ENCODE measurements around the gene SLC22A23.

Gene SLC22A23

GRCh38 chr6:3456898-3457709, at the start of gene SLC22A23:
TSS of gene SLC22A23 (minus strand) at chr6:3457050. CDS start at chr6:3456559, 491 bp downstream.
- Mint-ChIP-seq H3K4me1 (ENCODE audit: low read depth) (peaks cover 8% of the 10 kb centered on the region), H3K36me3 (ENCODE audit: low read depth) (no peaks in the 10 kb centered on the region), H3K27ac (no peak within 1 kb of the TSS), H3K9me3 (no peaks in the 10 kb centered on the region), H3K27me3 (peaks cover 50% of the 10 kb centered on the region), H3K4me3 (peak within 1 kb of the TSS; percentile 61)
- intact Hi-C loops (cut with micrococcal nuclease): loop anchor here (2.0 kb wide), 1 partner anchor 178 kb away; no protein-coding TSS in a partner anchor

GRCh38 chr6:3506200-3506599, 49.4 kb upstream of the SLC22A23 start:
- Mint-ChIP-seq H3K27ac (peak overlapping the region; percentile 11), H3K4me1 (ENCODE audit: low read depth) (peaks cover 24% of the 10 kb centered on the region), H3K4me3 (no peak overlapping the region), H3K27me3 (peaks cover 15% of the 10 kb centered on the region), H3K36me3 (ENCODE audit: low read depth) (no peaks in the 10 kb centered on the region), H3K9me3 (peaks cover 5% of the 10 kb centered on the region)
- intact Hi-C loops (cut with micrococcal nuclease): no loop called here

- H3K27ac Mint-ChIP-seq: no peak overlapping the region
Measured at GRCh38 chr6:3504938-3505805, 48.3 kb upstream of the SLC22A23 start.

GRCh38 chr6:3504354-3504753, 47.5 kb upstream of the SLC22A23 start:
- no peak overlapping the region for H3K27ac Mint-ChIP-seq
- no peak overlapping the region for H3K4me3 Mint-ChIP-seq
- peaks cover 5% of the 10 kb centered on the region for H3K9me3 Mint-ChIP-seq
- no peaks in the 10 kb centered on the region for H3K36me3 Mint-ChIP-seq (ENCODE audit: low read depth)
- H3K4me1 Mint-ChIP-seq (ENCODE audit: low read depth): peaks cover 24% of the 10 kb centered on the region
- intact Hi-C loops (cut with micrococcal nuclease): no loop called here
- H3K27me3 Mint-ChIP-seq: peaks cover 9% of the 10 kb centered on the region

More at GRCh38 chr6:3504938-3505805, 48.3 kb upstream of the SLC22A23 start:
- H3K4me3 Mint-ChIP-seq: no peak overlapping the region
- peaks cover 24% of the 10 kb centered on the region for H3K4me1 Mint-ChIP-seq (ENCODE audit: low read depth)
- H3K27me3 Mint-ChIP-seq: peaks cover 9% of the 10 kb centered on the region
- H3K36me3 Mint-ChIP-seq (ENCODE audit: low read depth): no peaks in the 10 kb centered on the region
- intact Hi-C loops (cut with micrococcal nuclease): no loop called here
- peaks cover 5% of the 10 kb centered on the region for H3K9me3 Mint-ChIP-seq

GRCh38 chr6:3501826-3502500, 45.1 kb upstream of the SLC22A23 start:
- intact Hi-C loops (cut with micrococcal nuclease): no loop called here
- H3K4me3 Mint-ChIP-seq: no peak overlapping the region
- H3K27me3 Mint-ChIP-seq: peaks cover 11% of the 10 kb centered on the region
- H3K27ac Mint-ChIP-seq: peak overlapping the region; percentile 61
- H3K36me3 Mint-ChIP-seq (ENCODE audit: low read depth): no peaks in the 10 kb centered on the region
- H3K4me1 Mint-ChIP-seq (ENCODE audit: low read depth): peaks cover 24% of the 10 kb centered on the region
- H3K9me3 Mint-ChIP-seq: peaks cover 5% of the 10 kb centered on the region

GRCh38 chr6:3500262-3501014, 43.6 kb upstream of the SLC22A23 start:
- Mint-ChIP-seq H3K27me3 (peaks cover 15% of the 10 kb centered on the region), H3K4me1 (ENCODE audit: low read depth) (peaks cover 19% of the 10 kb centered on the region), H3K36me3 (ENCODE audit: low read depth) (no peaks in the 10 kb centered on the region), H3K27ac (no peak overlapping the region), H3K4me3 (no peak overlapping the region), H3K9me3 (peaks cover 5% of the 10 kb centered on the region)
- intact Hi-C loops (cut with micrococcal nuclease): no loop called here

- H3K27ac Mint-ChIP-seq: no peak overlapping the region
- H3K9me3 Mint-ChIP-seq: peaks cover 1% of the 10 kb centered on the region
- H3K27me3 Mint-ChIP-seq: peaks cover 12% of the 10 kb centered on the region
- H3K4me3 Mint-ChIP-seq: no peak overlapping the region
- peaks cover 19% of the 10 kb centered on the region for H3K4me1 Mint-ChIP-seq (ENCODE audit: low read depth)
- no peaks in the 10 kb centered on the region for H3K36me3 Mint-ChIP-seq (ENCODE audit: low read depth)
- intact Hi-C loops (cut with micrococcal nuclease): no loop called here
Measured at GRCh38 chr6:3499603-3500002, 42.8 kb upstream of the SLC22A23 start.

GRCh38 chr6:3496395-3496794, 39.5 kb upstream of the SLC22A23 start:
- H3K4me1 Mint-ChIP-seq (ENCODE audit: low read depth): peaks cover 5% of the 10 kb centered on the region
- H3K4me3 Mint-ChIP-seq: no peak overlapping the region
- H3K36me3 Mint-ChIP-seq (ENCODE audit: low read depth): no peaks in the 10 kb centered on the region
- intact Hi-C loops (cut with micrococcal nuclease): no loop called here
- no peak overlapping the region for H3K27ac Mint-ChIP-seq
- no peaks in the 10 kb centered on the region for H3K9me3 Mint-ChIP-seq
- peaks cover 10% of the 10 kb centered on the region for H3K27me3 Mint-ChIP-seq

- Mint-ChIP-seq H3K27ac (no peak overlapping the region), H3K27me3 (peaks cover 10% of the 10 kb centered on the region), H3K9me3 (no peaks in the 10 kb centered on the region), H3K36me3 (ENCODE audit: low read depth) (no peaks in the 10 kb centered on the region), H3K4me1 (ENCODE audit: low read depth) (peaks cover 4% of the 10 kb centered on the region), H3K4me3 (no peak overlapping the region)
- intact Hi-C loops (cut with micrococcal nuclease): no loop called here
Measured at GRCh38 chr6:3494391-3495100, 37.7 kb upstream of the SLC22A23 start.

GRCh38 chr6:3490625-3490980, 33.8 kb upstream of the SLC22A23 start:
- intact Hi-C loops (cut with micrococcal nuclease): no loop called here
- Mint-ChIP-seq H3K27ac (no peak overlapping the region), H3K27me3 (peaks cover 13% of the 10 kb centered on the region), H3K36me3 (ENCODE audit: low read depth) (no peaks in the 10 kb centered on the region), H3K4me3 (no peak overlapping the region), H3K9me3 (no peaks in the 10 kb centered on the region), H3K4me1 (ENCODE audit: low read depth) (peaks cover 4% of the 10 kb centered on the region)

- intact Hi-C loops (cut with micrococcal nuclease): no loop called here
- H3K27me3 Mint-ChIP-seq: peaks cover 13% of the 10 kb centered on the region
- peaks cover 4% of the 10 kb centered on the region for H3K4me1 Mint-ChIP-seq (ENCODE audit: low read depth)
- H3K27ac Mint-ChIP-seq: no peak overlapping the region
- H3K9me3 Mint-ChIP-seq: no peaks in the 10 kb centered on the region
- H3K4me3 Mint-ChIP-seq: no peak overlapping the region
- no peaks in the 10 kb centered on the region for H3K36me3 Mint-ChIP-seq (ENCODE audit: low read depth)
Measured at GRCh38 chr6:3489961-3490624, 33.2 kb upstream of the SLC22A23 start.

- Mint-ChIP-seq H3K4me3 (no peak overlapping the region), H3K9me3 (no peaks in the 10 kb centered on the region), H3K36me3 (ENCODE audit: low read depth) (no peaks in the 10 kb centered on the region), H3K4me1 (ENCODE audit: low read depth) (peaks cover 4% of the 10 kb centered on the region), H3K27me3 (peaks cover 12% of the 10 kb centered on the region), H3K27ac (no peak overlapping the region)
- intact Hi-C loops (cut with micrococcal nuclease): no loop called here
Measured at GRCh38 chr6:3489027-3489757, 32.3 kb upstream of the SLC22A23 start.
